AG04450 (cell line): Measurements from ENCODE around the gene SYK. TPM values are rescaled to one million over a fixed set of nuclear protein-coding genes. Genes with fewer than 3 reads are reported as not detected.

Source experiments
- CTCF ChIA-PET: fragments of 300-600, 350-600 bp; formaldehyde crosslinking; extraction: SDS; loops from one replicate; lab custom pipeline; 2022; ENCODE audit warnings: antibody characterized with exemption, inconsistent platforms; lab: Charles Lee
- POLR2A ChIA-PET: fragments of 350-600 bp; formaldehyde crosslinking; extraction: SDS; loops from one replicate; lab custom pipeline; 2021; ENCODE audit warnings: antibody characterized with exemption, inconsistent platforms; lab: Yijun Ruan, JAX
- DNase-seq: peaks from one replicate; pipeline ENCODE4 v3.0.0-alpha.2; 2011; ENCODE audit warnings: low read depth, low spot score
- H3K27ac ChIP-seq: one replicate; pipeline ENCODE4 v1.5.1; 2012; ENCODE audit warnings: low read depth, low read length, control low read depth
- H3K27me3 ChIP-seq: one replicate; pipeline ENCODE4 v1.6.0; 2012; ENCODE audit warnings: low read length; ENCODE audit not compliant: control insufficient read depth, insufficient read depth
- H3K4me3 ChIP-seq: 2 replicates; pipeline ENCODE4 v1.5.1; 2011; ENCODE audit warnings: mild to moderate bottlenecking, low read depth, low read length, control low read depth
- H3K9me3 ChIP-seq: 2 replicates; pipeline ENCODE4 v1.5.1; 2012; ENCODE audit warnings: low read length; ENCODE audit not compliant: control insufficient read depth, insufficient read depth
- CTCF ChIP-seq: IDR thresholded peaks from 2 replicates; pipeline ENCODE4 v1.5.1; 2011; ENCODE audit warnings: low read depth, low read length, control low read depth, inconsistent platforms
- polyA plus RNA-seq: library from polyadenylated mRNA; depleted of rRNA; stranded (reverse); fragments of >200 nt; gene quantifications from 2 replicates; pipeline ENCODE4 v1.2.3, GENCODE V29; 2011; rRNA removed

The SYK gene
- polyA plus RNA-seq, 1 experiment, result not detected

- H3K27me3 ChIP-seq, result peaks cover 7% of the 10 kb centered on the region
- no peak for TF ChIP-seq CTCF
- POLR2A ChIA-PET, result no interaction called here
Observed at GRCh38 chr9:90946982-90947381, 145.4 kb downstream of the SYK start.

More at GRCh38 chr9:90946982-90947381, 145.4 kb downstream of the SYK start:
- Histone ChIP-seq H3K9me3 (no peaks in the 10 kb centered on the region; the same call in 1 of the 2 replicates), H3K4me3 (no peak overlapping the region), H3K27ac (no peak overlapping the region)
- DNase-seq, result no peak
- CTCF ChIA-PET, result interaction anchor here (0.7 to 1.7 kb wide), 2 partner anchors 31 to 478 kb away, joined by 4 to 5 read pairs; no protein-coding TSS in a partner anchor

Other genes starting within 250 kb of the SYK start
- 0.04 TPM in 1 of 2 replicates, not detected in the other for gene DIRAS2, start 159.0 kb upstream of the SYK start, polyA plus RNA-seq